ENCODE results near the gene MGAT5B. TPM values are rescaled to one million over a fixed set of nuclear protein-coding genes. Genes with fewer than 3 reads are reported as not detected.

The MGAT5B gene
- total RNA-seq, 6 experiments from 2014 or later = 0.16 TPM; not detected in 5

DNA sequence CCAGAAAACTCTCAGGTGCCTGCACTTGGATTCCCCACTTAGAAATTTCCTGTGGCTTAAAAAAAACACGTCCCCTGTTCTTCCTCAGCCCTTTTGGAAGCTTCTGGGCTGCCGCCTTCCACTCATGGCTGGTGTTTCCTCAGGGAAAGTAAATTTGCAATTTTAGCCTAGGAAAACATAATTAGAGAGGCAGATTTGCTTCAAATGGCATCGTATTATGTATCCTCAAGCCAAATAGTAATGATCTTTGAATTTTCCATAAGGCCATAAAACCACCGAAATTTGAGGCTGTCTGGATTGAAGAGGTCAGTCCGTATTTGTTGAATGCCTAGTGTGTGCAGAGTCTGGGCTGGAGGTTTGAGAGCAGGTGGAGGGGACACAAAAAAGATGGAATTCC is 17.7 kb downstream of the MGAT5B start:
- Histone ChIP-seq H3K36me3 (no peaks in the 10 kb centered on the region), H3K27me3 (no peaks in the 10 kb centered on the region), H3K4me3 (no peak overlapping the region), H3K27ac (no peak overlapping the region), H3K4me1 (no peaks in the 10 kb centered on the region), H3K9me3 (no peaks in the 10 kb centered on the region)
- DNase-seq = no peak
- TF ChIP-seq POLR2A (IDR thresholded peaks at IDR 0.05) = no peak
- TF ChIP-seq, protein P1, sequence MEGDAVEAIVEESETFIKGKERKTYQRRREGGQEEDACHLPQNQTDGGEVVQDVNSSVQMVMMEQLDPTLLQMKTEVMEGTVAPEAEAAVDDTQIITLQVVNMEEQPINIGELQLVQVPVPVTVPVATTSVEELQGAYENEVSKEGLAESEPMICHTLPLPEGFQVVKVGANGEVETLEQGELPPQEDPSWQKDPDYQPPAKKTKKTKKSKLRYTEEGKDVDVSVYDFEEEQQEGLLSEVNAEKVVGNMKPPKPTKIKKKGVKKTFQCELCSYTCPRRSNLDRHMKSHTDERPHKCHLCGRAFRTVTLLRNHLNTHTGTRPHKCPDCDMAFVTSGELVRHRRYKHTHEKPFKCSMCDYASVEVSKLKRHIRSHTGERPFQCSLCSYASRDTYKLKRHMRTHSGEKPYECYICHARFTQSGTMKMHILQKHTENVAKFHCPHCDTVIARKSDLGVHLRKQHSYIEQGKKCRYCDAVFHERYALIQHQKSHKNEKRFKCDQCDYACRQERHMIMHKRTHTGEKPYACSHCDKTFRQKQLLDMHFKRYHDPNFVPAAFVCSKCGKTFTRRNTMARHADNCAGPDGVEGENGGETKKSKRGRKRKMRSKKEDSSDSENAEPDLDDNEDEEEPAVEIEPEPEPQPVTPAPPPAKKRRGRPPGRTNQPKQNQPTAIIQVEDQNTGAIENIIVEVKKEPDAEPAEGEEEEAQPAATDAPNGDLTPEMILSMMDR (IDR thresholded peaks at IDR 0.05) = no peak
- 53% methylated on average over 5 of the region's 5 CpGs for WGBS (ENCODE audit: insufficient coverage, low coverage, low lambda C conversion rate, missing lambda C conversion rate)
- intact Hi-C loops (cut with DNase I) = no loop called here
- no peak for ATAC-seq

DNA sequence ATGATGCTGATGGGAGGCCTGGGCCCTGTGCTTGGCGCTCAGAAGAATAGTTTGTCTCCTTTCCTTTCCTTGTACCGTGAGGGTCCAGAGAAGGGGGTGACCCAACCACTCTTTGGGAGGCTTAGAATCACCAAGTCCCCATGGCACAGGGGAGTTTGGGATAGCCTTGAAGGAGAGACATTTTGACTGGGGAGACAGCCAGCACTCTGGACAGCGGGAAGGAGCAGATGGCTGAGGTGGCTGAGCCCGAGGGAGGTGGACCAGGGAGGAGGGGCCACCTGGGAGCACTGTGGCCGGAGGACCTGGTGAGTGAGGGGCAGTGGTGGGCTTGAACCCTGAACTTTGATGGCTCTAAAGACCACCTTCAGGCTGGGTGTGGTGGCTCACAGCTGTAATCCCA is 18.2 kb downstream of the MGAT5B start:
- Histone ChIP-seq H3K9me3 (no peaks in the 10 kb centered on the region), H3K4me1 (no peaks in the 10 kb centered on the region), H3K27me3 (no peaks in the 10 kb centered on the region), H3K36me3 (no peaks in the 10 kb centered on the region), H3K4me3 (no peak overlapping the region), H3K27ac (no peak overlapping the region)
- DNase-seq (no peak), ATAC-seq (no peak)
- TF ChIP-seq, protein P1 (IDR thresholded peaks at IDR 0.05) = no peak
- no peak for TF ChIP-seq POLR2A (IDR thresholded peaks at IDR 0.05)
- intact Hi-C loops (cut with DNase I) = no loop called here
- 54% methylated on average over 3 of the region's 5 CpGs for WGBS (ENCODE audit: insufficient coverage, low coverage, low lambda C conversion rate, missing lambda C conversion rate)

DNA sequence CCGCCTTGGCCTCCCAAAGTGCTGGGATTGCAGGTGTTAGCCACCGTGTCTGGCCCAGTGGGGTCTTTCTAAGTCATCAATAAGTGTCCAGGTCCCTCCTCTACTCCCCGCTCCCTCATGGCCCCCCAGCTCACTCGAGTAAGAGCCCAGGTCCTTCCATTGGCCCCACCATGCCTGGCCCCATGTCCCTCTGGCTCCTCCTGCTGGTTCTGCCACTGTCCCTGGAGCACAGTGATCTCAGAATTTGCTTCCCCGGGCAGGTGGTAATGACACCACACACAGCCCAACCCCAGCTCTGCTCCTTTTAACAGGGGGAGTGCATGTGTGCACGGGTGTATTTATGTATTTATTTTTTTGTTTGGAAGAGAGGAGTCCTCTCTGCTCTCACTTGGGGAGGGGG is 19.6 kb downstream of the MGAT5B start:
- no peak overlapping the region for H3K27ac ChIP-seq
- no peak overlapping the region for H3K4me3 ChIP-seq
- H3K36me3 ChIP-seq = no peaks in the 10 kb centered on the region
- TF ChIP-seq POLR2A (IDR thresholded peaks at IDR 0.05) = no peak
- TF ChIP-seq, protein P1 (IDR thresholded peaks at IDR 0.05) = no peak
- intact Hi-C loops (cut with DNase I) = no loop called here
- H3K27me3 ChIP-seq = no peaks in the 10 kb centered on the region
- H3K4me1 ChIP-seq = no peaks in the 10 kb centered on the region
- ATAC-seq (no peak), DNase-seq (no peak)
- H3K9me3 ChIP-seq = no peaks in the 10 kb centered on the region
- no CpG with 5 or more reads among the region's 6 CpGs for WGBS (ENCODE audit: insufficient coverage, low coverage, low lambda C conversion rate, missing lambda C conversion rate)

DNA sequence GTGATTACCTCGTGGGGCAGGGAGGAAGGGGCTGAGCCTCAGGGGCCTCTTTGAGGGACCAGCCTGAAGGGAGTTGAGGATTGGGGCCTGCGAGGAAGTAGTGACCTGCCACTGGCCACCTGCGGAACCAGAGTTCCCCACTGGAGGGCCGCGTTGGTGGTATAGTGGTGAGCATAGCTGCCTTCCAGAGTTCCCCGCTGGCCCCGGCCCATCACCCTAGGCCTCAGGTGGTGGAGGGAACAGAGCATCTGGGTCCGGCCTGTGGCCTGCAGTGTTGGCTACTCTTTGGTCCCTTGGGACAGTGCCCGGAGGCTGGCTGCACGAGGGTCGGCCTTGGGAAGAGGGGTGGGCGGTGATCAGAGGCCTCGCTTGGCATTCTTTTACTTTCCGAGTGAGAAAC is 20.5 kb downstream of the MGAT5B start:
- no CpG with 5 or more reads among the region's 14 CpGs for WGBS (ENCODE audit: insufficient coverage, low coverage, low lambda C conversion rate, missing lambda C conversion rate)
- ATAC-seq (no peak), DNase-seq (no peak)
- Histone ChIP-seq H3K4me1 (no peaks in the 10 kb centered on the region), H3K27me3 (no peaks in the 10 kb centered on the region), H3K4me3 (no peak overlapping the region), H3K27ac (no peak overlapping the region), H3K36me3 (no peaks in the 10 kb centered on the region), H3K9me3 (no peaks in the 10 kb centered on the region)
- intact Hi-C loops (cut with DNase I) = no loop called here
- TF ChIP-seq, protein P1 (IDR thresholded peaks at IDR 0.05) = no peak
- TF ChIP-seq POLR2A (IDR thresholded peaks at IDR 0.05) = no peak

DNA sequence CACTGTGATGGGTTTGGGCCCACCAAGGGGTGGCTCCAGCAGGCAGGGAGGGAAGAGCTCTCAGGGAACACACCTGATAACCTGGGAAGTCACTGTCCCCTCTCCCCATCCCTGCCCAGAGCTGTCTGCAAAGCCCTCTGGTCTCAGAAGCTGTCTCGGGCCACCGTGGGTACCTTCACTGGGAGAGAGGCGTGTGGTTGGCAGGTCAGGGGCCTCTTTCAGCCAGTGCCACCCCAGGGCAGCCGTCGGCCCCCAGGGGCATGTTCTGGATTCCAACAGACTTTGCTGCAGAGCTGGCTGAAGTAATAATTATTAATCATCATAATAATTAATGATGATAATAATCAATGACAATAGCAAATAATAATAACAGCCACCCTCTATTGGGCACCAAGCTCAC is 21.1 kb downstream of the MGAT5B start:
- no peak for ATAC-seq

More for the DNA sequence above, 21.1 kb downstream of the MGAT5B start:
- Histone ChIP-seq H3K36me3 (no peaks in the 10 kb centered on the region), H3K4me3 (no peak overlapping the region), H3K9me3 (no peaks in the 10 kb centered on the region), H3K4me1 (no peaks in the 10 kb centered on the region), H3K27ac (no peak overlapping the region), H3K27me3 (no peaks in the 10 kb centered on the region)
- TF ChIP-seq, protein P1 (IDR thresholded peaks at IDR 0.05) = no peak
- TF ChIP-seq POLR2A (IDR thresholded peaks at IDR 0.05) = no peak
- 40% methylated on average over 3 of the region's 5 CpGs for WGBS (ENCODE audit: insufficient coverage, low coverage, low lambda C conversion rate, missing lambda C conversion rate)
- DNase-seq = no peak
- intact Hi-C loops (cut with DNase I) = no loop called here
